Stimulated activated CD8-positive, alpha-beta memory T cell treated with anti-CD3 and anti-CD28 coated beads, Interleukin-15, amount 100 ng/mL, for 24 hours (primary cell): ENCODE measurements around the gene PLA2G4C.

Experiments
- DNase-seq: peaks from one replicate; pipeline ENCODE4 v3.0.0-alpha.2; 2020; ENCODE audit warnings: low read depth

The PLA2G4C gene

DNA sequence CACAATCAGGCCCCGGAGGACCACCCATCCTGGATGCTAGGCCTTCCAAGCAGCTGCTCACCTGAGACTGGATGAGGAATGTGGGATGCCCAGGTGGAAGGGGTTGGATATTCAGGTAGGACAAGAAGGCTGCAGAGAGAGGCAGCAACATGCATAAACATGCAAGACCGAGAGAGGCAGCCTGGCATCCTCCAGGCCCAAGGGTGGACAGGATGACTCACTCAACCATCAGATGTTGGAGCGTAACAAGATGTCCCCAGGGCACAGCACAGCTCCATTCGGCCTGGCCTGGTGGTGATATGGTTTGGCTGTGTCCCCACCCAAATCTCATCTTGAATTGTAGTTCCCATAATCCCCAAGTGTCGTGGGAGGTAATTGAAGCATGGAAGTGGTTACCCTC, 56.8 kb downstream of the PLA2G4C start:
- no peak for DNase-seq

- DNase-seq = no peak
These were observed 57.5 kb downstream of the PLA2G4C start for GRCh38 chr19:48053076-48053475.

GRCh38 chr19:48051335-48052033, 59.1 kb downstream of the PLA2G4C start:
- DNase-seq = no peak

DNA sequence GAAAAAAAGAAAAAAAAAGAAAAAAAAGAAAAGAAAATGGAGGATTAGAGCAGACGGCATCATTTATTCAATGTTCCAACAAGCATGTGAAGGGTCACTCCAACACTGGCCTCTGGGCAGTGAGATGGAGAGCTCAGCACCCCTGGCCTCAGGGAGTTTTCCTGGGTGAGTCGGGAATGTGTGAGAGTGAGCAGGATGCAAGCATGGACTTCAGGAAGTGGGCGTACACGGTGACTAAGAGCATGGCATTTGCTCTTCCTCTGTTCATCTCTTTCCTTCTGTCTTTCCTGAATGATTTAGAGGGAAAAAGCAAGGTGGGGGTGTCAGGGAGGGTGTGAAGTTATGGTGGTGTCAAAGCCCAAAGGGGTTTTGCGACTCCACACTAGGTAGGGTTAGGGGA, 66.1 kb downstream of the PLA2G4C start:
- no peak for DNase-seq

DNA sequence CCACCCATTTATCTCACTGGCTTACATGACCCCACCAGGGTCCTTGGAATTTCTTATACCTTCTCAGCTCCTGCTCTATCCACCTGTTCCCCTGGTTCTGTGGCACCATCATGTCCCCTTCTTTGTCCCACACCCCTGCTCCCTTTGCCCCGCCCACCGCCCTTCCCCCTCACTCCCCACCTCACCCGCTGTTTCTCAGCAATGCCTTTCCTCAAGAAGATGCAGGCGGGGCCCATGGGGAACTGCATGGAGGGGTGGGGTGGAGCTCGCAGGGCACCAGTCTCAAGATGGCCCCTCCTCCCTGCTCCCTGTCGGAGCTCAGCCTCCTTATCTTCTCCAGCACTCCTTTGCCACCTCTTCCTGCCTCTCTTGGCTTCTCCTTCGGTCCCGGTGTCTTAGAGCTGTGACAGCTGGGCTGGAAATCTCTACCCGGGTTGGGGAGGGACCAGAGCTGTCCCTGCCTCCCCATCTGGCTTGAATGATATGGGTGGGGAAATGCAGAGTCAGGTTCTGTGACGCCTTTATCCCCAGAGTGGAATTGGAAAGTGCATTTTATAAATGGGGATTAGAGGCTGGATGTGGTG, 66.8 kb downstream of the PLA2G4C start, which contains the start of gene CABP5:
CABP5 (minus strand) TSS at position 405 of the 584 bp plus-strand sequence; CDS start at position 248, 157 bp downstream.
- DNase-seq = no peak

- no peak for DNase-seq
These were observed 68.6 kb downstream of the PLA2G4C start for GRCh38 chr19:48041877-48042580.

DNA sequence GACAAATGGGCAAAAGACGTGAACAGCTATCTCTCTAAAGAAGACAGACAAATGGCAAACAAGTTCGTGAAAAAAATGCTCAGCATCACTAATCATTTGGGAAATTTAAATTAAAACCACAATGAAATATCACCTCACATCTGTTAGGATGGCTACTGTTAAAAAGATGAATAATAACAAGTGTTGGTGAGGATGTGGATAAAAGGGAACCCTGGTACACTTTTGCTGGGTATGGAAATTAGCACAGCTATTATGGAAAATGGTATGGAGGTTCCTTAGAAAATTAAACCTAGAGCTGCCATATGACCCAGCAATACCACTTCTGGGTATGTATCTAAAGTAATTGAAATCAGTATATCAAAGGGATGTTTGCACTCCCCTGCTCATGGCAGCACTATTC, 73.9 kb downstream of the PLA2G4C start:
- no peak for DNase-seq

DNA sequence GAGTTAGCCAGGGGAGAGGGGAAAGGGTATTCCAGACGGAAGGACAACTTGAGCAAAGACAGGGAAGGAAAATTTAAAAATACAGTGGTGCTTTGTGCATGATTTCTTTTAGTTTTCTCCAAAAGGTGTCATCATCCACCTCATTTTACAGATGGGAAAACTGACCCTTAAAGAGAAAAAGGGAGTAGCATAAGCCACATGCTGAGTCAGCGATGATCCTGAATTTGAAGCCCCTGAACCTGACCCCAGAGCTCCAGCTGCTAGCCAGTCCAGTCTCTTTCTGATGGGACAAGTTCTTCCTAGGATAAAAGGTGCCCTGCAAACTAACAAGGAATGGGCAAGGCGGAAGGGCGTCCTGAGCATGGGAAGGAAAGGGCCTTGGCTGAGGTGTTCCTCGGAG, 77.0 kb downstream of the PLA2G4C start:
- no peak for DNase-seq

DNA sequence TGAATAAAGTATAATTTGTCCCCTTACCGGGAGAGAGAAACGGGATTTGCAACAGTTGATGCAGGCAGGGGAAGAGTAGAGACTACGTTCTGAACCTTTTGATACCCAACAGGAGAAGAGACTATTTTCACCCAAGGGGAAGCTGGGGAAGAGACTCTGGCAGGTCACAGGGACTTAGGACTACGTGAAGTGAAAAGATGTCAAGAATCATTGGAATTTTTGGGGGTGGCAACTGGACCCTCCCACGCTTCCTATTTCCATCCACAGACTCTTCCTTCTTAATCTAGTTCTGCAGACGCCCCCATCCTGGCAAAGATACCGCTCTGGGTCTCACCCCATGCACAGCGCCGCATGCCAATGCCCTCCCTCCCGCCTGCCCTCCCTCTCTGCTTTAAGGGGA, 80.5 kb downstream of the PLA2G4C start:
- no peak for DNase-seq

DNA sequence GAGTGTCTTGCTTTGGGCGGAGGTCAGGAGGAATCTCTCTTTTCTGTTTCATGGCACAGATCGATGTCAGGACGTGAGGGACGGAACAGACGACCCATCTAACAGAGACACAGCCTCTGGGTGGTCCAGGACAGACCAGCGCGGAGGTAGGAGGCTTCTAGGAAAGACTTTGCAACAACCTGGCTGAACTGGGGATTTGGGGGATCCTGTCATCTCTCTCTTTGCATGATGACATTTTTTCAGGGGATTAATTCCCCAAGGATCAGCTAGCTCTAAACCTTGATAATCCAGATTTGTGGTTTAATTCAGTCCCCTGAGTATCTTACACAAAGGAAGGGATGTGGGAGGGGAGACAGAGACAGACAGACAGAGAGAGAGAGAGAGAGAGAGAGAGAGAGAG, 81.2 kb downstream of the PLA2G4C start:
- DNase-seq = no peak

DNA sequence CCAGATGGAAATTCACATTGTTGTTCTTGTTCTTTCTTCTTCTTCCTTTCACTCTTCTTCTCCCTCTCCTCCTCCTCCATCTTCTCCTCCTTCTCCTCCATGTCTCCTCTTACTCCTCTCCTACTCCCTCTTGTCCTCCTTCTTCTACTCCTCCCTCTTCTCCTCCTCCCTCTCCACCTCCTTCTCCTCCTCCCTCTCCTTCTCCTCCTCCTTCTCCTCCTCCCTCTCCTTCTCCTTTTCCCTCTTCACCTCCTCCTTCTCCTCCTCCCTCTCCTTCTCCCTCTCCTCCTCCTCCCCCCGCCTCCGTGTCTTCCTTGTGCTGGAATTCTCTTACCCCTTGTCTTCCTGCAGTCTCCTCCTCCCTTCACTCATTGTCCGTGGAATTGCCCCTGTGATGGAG, 85.1 kb downstream of the PLA2G4C start:
- DNase-seq = no peak

DNA sequence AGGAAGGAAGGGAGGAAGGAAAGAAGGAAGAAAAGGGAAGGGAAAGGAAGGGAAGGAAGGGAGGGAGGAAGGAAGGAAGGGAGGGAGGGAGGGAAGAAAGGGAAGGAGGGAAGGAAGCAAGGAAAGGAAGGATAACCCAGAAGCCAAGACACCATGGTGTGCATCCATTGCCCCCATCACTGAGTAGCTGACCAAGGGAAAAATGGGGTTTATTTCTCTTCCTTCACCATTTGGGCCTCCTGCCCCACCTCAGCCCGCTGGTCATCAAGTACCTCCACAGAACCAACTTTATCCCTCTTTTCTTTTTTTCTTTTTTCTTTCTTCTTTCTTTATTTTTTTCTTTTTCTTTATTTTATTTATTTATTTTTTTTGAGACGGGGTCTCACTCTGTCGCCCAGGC, 87.1 kb downstream of the PLA2G4C start:
- DNase-seq = no peak

- no peak for DNase-seq
These were observed 87.6 kb downstream of the PLA2G4C start for GRCh38 chr19:48023011-48023410.

DNA sequence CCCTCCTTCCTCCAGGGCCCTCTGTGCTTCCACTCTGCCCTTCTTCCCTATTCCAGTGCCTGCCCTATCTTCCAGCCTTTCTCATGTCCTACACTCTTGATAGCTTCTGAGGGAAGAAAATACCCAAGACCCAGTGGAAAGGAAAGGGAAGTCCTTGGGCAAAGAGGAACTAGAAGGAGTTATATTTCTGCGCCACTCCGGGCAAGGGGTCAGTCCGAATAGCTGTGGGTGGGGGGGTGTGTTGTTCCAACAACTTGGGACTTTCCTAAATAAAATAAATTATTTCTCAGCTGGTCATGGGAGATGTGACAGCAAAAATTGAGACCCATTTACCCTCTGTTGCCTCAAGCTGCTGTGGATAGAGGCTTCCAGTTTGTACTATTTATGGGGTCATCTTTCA, 89.9 kb downstream of the PLA2G4C start:
- no peak for DNase-seq

GRCh38 chr19:48010932-48011758, 99.5 kb downstream of the PLA2G4C start:
- no peak for DNase-seq

DNA sequence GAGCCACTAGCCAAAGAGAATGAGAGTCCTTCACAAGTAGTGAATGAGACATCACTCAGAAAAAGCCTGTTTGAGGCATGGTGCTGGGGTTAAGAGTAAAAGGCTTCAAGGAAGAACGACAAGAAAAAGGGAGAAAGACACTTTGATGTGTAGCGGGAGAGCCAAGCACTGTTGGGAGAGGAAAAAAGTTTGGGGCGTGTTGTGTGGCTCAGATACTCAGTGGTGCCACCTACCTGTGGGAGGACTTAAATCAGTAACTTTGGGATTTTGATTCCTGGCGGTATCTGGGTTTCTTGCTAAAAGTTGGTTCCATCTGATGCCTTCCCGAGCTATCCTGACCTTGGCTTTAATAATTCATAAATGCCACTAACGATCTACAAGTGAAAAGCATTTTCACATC, 103.9 kb downstream of the PLA2G4C start:
- no peak for DNase-seq

DNA sequence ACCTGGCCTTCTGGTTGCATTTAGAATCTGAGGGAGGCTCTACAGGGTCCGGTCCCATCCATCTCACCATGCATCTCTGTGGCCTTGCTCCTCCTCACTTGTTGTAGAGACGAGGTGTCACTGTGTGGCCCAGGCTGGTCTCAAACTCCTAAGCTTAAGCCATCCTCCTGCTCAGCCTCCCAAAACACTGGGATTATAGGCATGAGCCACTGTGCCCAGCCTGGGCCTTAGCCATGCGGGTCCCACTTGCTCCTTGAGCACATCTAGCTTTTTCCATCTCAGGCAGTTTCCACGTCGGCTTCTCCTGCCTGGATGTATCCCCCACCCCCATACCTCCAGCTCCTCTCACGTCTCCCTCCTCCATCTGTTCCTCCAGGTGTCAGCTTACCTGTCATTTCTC, 106.4 kb downstream of the PLA2G4C start:
- no peak for DNase-seq

GRCh38 chr19:48000846-48001245, 109.8 kb downstream of the PLA2G4C start:
- DNase-seq = no peak

GRCh38 chr19:47998800-47999199, 111.8 kb downstream of the PLA2G4C start:
- no peak for DNase-seq
